ENCODE measurements around the gene KDM4B. TPM values are rescaled to one million over a fixed set of nuclear protein-coding genes. Genes with fewer than 3 reads are reported as not detected.

KDM4B gene
- total and polyA plus RNA-seq, 12 donors = 12.4 to 35.8 (median 30.3) TPM

GRCh38 chr19:5179256-5179655, 210.3 kb downstream of the KDM4B start:
- DNase-seq (no peak), ATAC-seq (no peak)
- no peak overlapping the region for H3K4me3 ChIP-seq
- WGBS, 2 donors = 82 to 84% methylated on average over 16 of the region's 16 CpGs
- no peaks in the 10 kb centered on the region for H3K36me3 ChIP-seq
- intact Hi-C loops (cut with DNase I) = no loop called here
- H3K4me1 ChIP-seq = no peaks in the 10 kb centered on the region
- TF ChIP-seq, protein P1, sequence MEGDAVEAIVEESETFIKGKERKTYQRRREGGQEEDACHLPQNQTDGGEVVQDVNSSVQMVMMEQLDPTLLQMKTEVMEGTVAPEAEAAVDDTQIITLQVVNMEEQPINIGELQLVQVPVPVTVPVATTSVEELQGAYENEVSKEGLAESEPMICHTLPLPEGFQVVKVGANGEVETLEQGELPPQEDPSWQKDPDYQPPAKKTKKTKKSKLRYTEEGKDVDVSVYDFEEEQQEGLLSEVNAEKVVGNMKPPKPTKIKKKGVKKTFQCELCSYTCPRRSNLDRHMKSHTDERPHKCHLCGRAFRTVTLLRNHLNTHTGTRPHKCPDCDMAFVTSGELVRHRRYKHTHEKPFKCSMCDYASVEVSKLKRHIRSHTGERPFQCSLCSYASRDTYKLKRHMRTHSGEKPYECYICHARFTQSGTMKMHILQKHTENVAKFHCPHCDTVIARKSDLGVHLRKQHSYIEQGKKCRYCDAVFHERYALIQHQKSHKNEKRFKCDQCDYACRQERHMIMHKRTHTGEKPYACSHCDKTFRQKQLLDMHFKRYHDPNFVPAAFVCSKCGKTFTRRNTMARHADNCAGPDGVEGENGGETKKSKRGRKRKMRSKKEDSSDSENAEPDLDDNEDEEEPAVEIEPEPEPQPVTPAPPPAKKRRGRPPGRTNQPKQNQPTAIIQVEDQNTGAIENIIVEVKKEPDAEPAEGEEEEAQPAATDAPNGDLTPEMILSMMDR (IDR thresholded peaks at IDR 0.05) = no peak
- no peak overlapping the region for H3K27ac ChIP-seq
- H3K9me3 ChIP-seq = peaks cover 0 to 3% (median 0%) of the 10 kb centered on the region in 11 donors
- peaks cover 0 to 6% (median 0%) of the 10 kb centered on the region in 7 donors for H3K27me3 ChIP-seq

- DNase-seq = no peak
- no peak overlapping the region for H3K4me3 ChIP-seq
- intact Hi-C loops (cut with DNase I) = no loop called here
- ATAC-seq = no peak
- H3K27me3 ChIP-seq = peaks cover 0 to 6% (median 0%) of the 10 kb centered on the region in 7 donors
- 92 to 94% methylated on average over 2 of the region's 2 CpGs for WGBS, 2 donors
- H3K36me3 ChIP-seq = no peaks in the 10 kb centered on the region
- TF ChIP-seq, protein P1 (IDR thresholded peaks at IDR 0.05) = no peak
- H3K4me1 ChIP-seq = no peaks in the 10 kb centered on the region
- no peak overlapping the region for H3K27ac ChIP-seq
- H3K9me3 ChIP-seq = no peaks in the 10 kb centered on the region
These were observed 212.4 kb downstream of the KDM4B start for GRCh38 chr19:5181329-5181728.

DNA sequence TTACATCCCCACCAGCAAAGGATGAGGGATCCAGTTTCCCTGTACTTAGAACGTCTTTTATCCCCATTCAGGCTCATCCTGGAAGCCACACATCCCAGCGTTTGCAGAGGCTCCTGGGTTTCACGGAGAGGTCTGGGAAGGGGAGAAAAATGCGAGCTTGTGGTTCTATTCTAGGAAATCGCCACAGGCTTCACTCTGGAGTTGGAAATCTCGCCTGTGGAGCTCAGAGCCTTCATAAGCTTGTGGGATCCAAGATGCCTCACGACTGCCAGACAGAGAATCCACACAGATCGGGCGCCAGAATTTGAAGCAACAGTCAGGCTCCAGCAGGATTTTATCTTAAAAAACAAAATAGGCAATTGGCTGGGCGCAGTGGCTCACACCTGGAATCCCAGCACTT, 213.8 kb downstream of the KDM4B start:
- Histone ChIP-seq H3K9me3 (no peaks in the 10 kb centered on the region), H3K4me3 (no peak overlapping the region), H3K4me1 (no peaks in the 10 kb centered on the region), H3K27me3 (peaks cover 0 to 6% (median 0%) of the 10 kb centered on the region in 7 donors), H3K36me3 (no peaks in the 10 kb centered on the region), H3K27ac (no peak overlapping the region)
- TF ChIP-seq, protein P1 (IDR thresholded peaks at IDR 0.05) = no peak
- DNase-seq = no peak
- WGBS, 2 donors = 67 to 69% methylated on average over 10 of the region's 10 CpGs
- intact Hi-C loops (cut with DNase I) = no loop called here
- no peak for ATAC-seq

GRCh38 chr19:5183616-5184015, 214.7 kb downstream of the KDM4B start:
- Histone ChIP-seq H3K4me3 (no peak overlapping the region), H3K27me3 (peaks cover 0 to 6% (median 0%) of the 10 kb centered on the region in 7 donors), H3K9me3 (no peaks in the 10 kb centered on the region), H3K27ac (no peak overlapping the region), H3K4me1 (no peaks in the 10 kb centered on the region), H3K36me3 (no peaks in the 10 kb centered on the region)
- ATAC-seq (no peak), DNase-seq (no peak)
- WGBS, 2 donors = 89 to 95% methylated on average over 3 of the region's 3 CpGs
- TF ChIP-seq, protein P1 (IDR thresholded peaks at IDR 0.05) = no peak
- intact Hi-C loops (cut with DNase I) = no loop called here

Data from heart right ventricle (tissue), 16 donors.